Bronchial epithelial cell (primary cell): ENCODE measurements around the gene SELENOT. TPM values are rescaled to one million over a fixed set of nuclear protein-coding genes. Genes with fewer than 3 reads are reported as not detected.

ENCODE experiments used
- DNase-seq: peaks from one replicate; pipeline ENCODE4 v3.0.0-alpha.2; 2010; ENCODE audit warnings: low read depth
- FAIRE-seq: peaks from 2 replicates; lab custom pipeline; 2011; peaks lifted over from hg19 to GRCh38; lab: Jason Lieb, UNC
- H3K27me3 ChIP-seq: 2 replicates; pipeline ENCODE4 v1.5.1; 2011; ENCODE audit warnings: low read length; ENCODE audit not compliant: control insufficient read depth, insufficient read depth
- H3K36me3 ChIP-seq: 2 replicates; pipeline ENCODE4 v1.5.1; 2011; ENCODE audit warnings: low read length; ENCODE audit not compliant: control insufficient read depth, insufficient read depth
- H3K4me3 ChIP-seq: 2 replicates; pipeline ENCODE4 v1.5.1; 2011; ENCODE audit warnings: mild to moderate bottlenecking, low read depth, low read length, control low read depth
- total RNA-seq: library from RNA; depleted of rRNA; stranded (reverse); fragments of >200 nt; gene quantifications from 2 replicates; pipeline ENCODE4 v1.2.1, GENCODE V29; 2014
- TF ChIP-seq, protein P1 (sequence below): IDR thresholded peaks from 2 replicates; pipeline ENCODE4 v1.5.1; 2011; ENCODE audit warnings: mild to moderate bottlenecking, moderate library complexity, low read length, control low read depth, inconsistent platforms; ENCODE audit not compliant: insufficient read depth, severe bottlenecking

The SELENOT gene
- total RNA-seq, 1 donor from 2014 or later = 167 TPM

DNA sequence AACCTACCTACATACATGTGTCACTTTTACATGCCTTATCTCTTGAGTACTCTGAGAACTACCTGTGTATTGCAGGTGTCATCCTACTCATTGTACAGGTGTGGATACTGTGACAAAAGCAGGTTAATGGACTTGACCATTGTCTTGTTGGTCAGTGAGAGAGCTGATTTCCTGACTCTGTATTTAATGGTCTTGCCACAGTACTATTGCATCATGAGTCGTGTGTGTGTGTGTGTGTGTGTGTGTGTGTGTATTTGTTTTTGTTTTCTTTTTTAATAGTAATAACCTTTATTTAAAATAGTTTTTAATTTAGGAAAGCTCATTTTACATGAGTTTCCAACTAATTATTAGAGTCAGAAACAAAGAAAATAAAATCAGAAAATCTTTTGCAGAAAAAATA is 7.7 kb downstream of the SELENOT start:
- TF ChIP-seq, protein P1, sequence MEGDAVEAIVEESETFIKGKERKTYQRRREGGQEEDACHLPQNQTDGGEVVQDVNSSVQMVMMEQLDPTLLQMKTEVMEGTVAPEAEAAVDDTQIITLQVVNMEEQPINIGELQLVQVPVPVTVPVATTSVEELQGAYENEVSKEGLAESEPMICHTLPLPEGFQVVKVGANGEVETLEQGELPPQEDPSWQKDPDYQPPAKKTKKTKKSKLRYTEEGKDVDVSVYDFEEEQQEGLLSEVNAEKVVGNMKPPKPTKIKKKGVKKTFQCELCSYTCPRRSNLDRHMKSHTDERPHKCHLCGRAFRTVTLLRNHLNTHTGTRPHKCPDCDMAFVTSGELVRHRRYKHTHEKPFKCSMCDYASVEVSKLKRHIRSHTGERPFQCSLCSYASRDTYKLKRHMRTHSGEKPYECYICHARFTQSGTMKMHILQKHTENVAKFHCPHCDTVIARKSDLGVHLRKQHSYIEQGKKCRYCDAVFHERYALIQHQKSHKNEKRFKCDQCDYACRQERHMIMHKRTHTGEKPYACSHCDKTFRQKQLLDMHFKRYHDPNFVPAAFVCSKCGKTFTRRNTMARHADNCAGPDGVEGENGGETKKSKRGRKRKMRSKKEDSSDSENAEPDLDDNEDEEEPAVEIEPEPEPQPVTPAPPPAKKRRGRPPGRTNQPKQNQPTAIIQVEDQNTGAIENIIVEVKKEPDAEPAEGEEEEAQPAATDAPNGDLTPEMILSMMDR = no peak
- FAIRE-seq (no peak), DNase-seq (no peak)
- Histone ChIP-seq H3K36me3 (peaks cover 1% of the 10 kb centered on the region), H3K27me3 (no peaks in the 10 kb centered on the region), H3K4me3 (no peak overlapping the region)

DNA sequence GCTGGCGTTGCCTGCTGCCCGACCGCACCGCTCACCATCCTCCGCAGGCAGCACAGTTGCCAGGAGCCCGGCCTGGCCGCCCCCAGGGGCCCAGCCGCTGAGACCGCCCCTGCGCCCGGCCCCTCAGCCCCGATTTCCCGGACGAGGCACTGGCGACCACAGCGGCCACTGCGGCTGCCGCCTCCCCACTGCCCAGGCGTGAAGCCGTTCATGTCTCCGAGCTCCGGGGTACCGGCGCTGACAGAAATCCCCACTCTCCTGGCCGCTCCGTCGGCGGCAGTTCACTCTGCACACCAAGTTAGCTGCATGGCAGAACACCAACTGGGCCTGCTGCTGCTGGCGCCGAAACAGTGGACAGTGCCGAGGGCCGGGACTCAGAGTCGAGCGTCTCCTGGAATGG is 8.5 kb downstream of the SELENOT start:
- no peak for DNase-seq
- no peak overlapping the region for H3K4me3 ChIP-seq
- no peak for FAIRE-seq
- TF ChIP-seq, protein P1 = no peak
- H3K36me3 ChIP-seq = peaks cover 1% of the 10 kb centered on the region
- H3K27me3 ChIP-seq = no peaks in the 10 kb centered on the region

DNA sequence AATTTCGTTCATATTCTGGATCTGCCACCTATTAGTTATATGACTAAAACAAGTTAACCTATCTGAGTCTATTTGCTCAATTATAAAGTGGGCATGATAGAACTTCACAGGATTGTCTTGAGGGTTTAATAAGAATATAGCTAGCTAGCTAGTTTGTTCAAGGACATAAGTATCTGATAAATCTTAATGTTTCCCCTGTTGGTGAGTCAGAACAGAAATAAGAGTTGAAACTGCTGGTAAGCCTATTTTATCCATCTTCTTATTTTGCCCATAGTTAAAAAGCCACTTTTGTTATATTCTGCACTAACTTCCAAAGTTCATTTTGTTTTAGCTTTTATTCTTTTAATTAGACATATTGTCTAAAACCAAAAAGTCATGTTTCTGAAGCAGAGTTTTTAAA is 9.4 kb downstream of the SELENOT start:
- TF ChIP-seq, protein P1 = no peak
- H3K27me3 ChIP-seq = no peaks in the 10 kb centered on the region
- FAIRE-seq (no peak), DNase-seq (no peak)
- peaks cover 1% of the 10 kb centered on the region for H3K36me3 ChIP-seq
- no peak overlapping the region for H3K4me3 ChIP-seq

DNA sequence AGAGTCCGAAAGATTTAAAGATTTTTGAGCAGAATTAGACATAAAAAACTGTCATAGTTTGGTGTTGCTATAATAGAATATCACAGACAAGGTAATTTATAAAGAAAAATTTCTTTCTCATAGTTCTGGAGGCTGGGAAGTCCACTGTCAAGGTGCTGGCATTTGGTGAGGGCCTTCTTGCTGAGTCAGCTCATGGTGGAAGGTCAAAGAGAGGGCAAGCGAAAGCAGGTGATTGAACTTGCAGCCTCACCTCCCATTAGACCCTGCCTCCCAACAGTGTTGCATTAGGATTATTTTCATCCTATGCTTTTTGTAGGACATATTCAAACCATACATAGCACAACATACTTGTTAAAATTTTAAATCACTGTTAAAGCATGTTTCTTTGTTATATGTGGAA is 9.9 kb downstream of the SELENOT start:
- TF ChIP-seq, protein P1 = no peak
- DNase-seq (no peak), FAIRE-seq (no peak)
- H3K27me3 ChIP-seq = no peaks in the 10 kb centered on the region
- peaks cover 1% of the 10 kb centered on the region for H3K36me3 ChIP-seq
- no peak overlapping the region for H3K4me3 ChIP-seq

DNA sequence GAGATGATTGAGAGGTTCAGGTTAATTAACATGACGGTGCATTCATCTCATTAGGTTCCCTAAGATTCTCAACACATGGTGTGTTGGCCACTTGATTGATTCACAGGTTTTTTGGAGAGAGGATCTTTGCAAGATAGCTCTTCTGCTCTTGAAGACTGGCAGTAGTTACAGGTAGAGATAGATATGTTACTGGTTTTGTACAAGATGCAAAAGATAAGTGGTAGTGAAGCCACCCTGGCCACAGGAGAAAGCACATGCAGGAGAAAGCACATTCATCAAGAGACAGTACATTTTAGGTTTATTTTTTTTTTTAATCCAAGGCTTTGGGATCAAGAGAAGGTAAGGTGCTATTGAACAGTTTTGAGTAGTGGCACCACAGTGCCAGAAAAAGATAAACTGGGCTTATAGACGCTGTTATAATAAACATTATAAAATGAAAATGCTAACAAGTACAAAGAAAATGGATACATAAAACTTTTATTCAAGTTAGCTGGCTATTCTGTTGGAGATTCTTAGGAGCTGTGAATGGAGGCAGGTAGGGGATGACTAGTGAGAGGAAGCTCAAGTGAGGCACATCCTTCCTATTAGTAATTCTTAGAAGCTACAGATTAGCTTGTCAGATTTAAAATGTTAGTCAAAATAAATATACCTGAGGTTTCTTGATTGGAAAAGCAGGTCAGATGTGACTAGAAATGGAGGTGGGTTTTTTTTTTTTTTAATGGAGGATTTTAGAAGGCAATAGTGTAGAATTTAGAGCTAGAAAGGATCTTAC is 10.8 kb downstream of the SELENOT start:
- H3K27me3 ChIP-seq = no peaks in the 10 kb centered on the region
- peaks cover 3% of the 10 kb centered on the region for H3K36me3 ChIP-seq
- DNase-seq = no peak
- no peak overlapping the region for H3K4me3 ChIP-seq
- no peak for FAIRE-seq
- TF ChIP-seq, protein P1 = no peak
